B cell (primary cell): ENCODE measurements around the gene LMNTD2. TPM values are rescaled to one million over a fixed set of nuclear protein-coding genes. Genes with fewer than 3 reads are reported as not detected.

Experiments used
- ATAC-seq: fragments of 200-7000 bp; cut with Tn5 transposase; one replicate; pipeline ENCODE4 v1.10.0; 2021; ENCODE audit warnings: low read depth, mild to moderate bottlenecking, moderate number of reproducible peaks, moderate library complexity
- CTCF ChIA-PET: fragments of 350-600 bp; sonication (Branson Sonifier 250); formaldehyde crosslinking; loops from one replicate; lab custom pipeline; 2021; ENCODE audit warnings: antibody characterized with exemption, inconsistent platforms; lab: Charles Lee
- POLR2A ChIA-PET: fragments of 350-600 bp; sonication (Branson Sonifier 250); formaldehyde crosslinking; loops from one replicate; lab custom pipeline; 2021; ENCODE audit warnings: antibody characterized with exemption; lab: Charles Lee
- DNase-seq: peaks from one replicate; pipeline ENCODE4 v3.0.0; 2013
- H2AFZ ChIP-seq: 2 replicates; pipeline ENCODE4 v1.6.1; 2012; ENCODE audit warnings: mild to moderate bottlenecking, low read depth, low read length; ENCODE audit not compliant: insufficient read depth, poor library complexity, severe bottlenecking
- H3K27ac ChIP-seq, 2 donors: 1 replicate in 1 of 2; 2 replicates in 1 of 2; pipeline ENCODE4 v1.5.1; 2012 to 2013; ENCODE audit warnings: low read length in 2 of 2, mild to moderate bottlenecking in 2 of 2, moderate library complexity in 1 of 2
- H3K27me3 ChIP-seq, 4 experiments: fragments of 200-600 bp in 1 of 4; sonication (generic) in 1 of 4; replicated peaks in 1 of 4; 1 replicate in 2 of 4; 2 replicates in 2 of 4; pipeline versions ENCODE4 v1.6.1 to v1.7.0; 2013 to 2016; ENCODE audit warnings: low read length in 3 of 4, mild to moderate bottlenecking in 2 of 4, mixed read lengths in 1 of 4, moderate library complexity in 1 of 4; ENCODE audit not compliant: insufficient read depth in 4 of 4, control insufficient read depth in 3 of 4; ENCODE audit errors: control extremely low read depth in 1 of 4
- H3K36me3 ChIP-seq, 2 experiments: replicated peaks in 1 of 2; 1 replicate in 1 of 2; 2 replicates in 1 of 2; pipeline versions ENCODE4 v1.6.1 to v1.7.1; 2013; ENCODE audit warnings: low read length in 1 of 2; ENCODE audit not compliant: insufficient read depth in 2 of 2, control insufficient read depth in 1 of 2; ENCODE audit errors: control extremely low read depth in 1 of 2, extremely low read depth in 1 of 2
- H3K4me1 ChIP-seq, 2 donors: fragments of 200-600 bp in 1 of 2; sonication (generic) in 1 of 2; 1 replicate in 1 of 2; 2 replicates in 1 of 2; pipeline versions ENCODE4 v1.5.1 to v1.6.1; 2013 to 2017; ENCODE audit warnings: low read length in 2 of 2; ENCODE audit not compliant: control insufficient read depth in 2 of 2, insufficient read depth in 2 of 2
- H3K4me2 ChIP-seq: replicated peaks from 2 replicates; pipeline ENCODE3; 2012; ENCODE audit warnings: mild to moderate bottlenecking, low read depth, low read length; ENCODE audit not compliant: poor library complexity, severe bottlenecking
- H3K4me3 ChIP-seq, 5 experiments: fragments of 200-600 bp in 1 of 5; sonication (generic) in 1 of 5; 1 replicate in 3 of 5; 2 replicates in 2 of 5; pipeline versions ENCODE4 v1.5.1 to v1.7.0; 2011 to 2016; ENCODE audit warnings: low read length in 4 of 5, mild to moderate bottlenecking in 4 of 5, low read depth in 2 of 5, control low read depth in 1 of 5, moderate library complexity in 1 of 5; ENCODE audit not compliant: insufficient read depth in 1 of 5; ENCODE audit errors: control extremely low read depth in 1 of 5, extremely low read depth in 1 of 5
- H3K79me2 ChIP-seq: fragments of 200-600 bp; sonication (generic); one replicate; pipeline ENCODE4 v1.6.0; 2016; ENCODE audit warnings: low read length; ENCODE audit not compliant: control insufficient read depth, insufficient read depth
- H3K9ac ChIP-seq: fragments of 200-600 bp; sonication (generic); 2 replicates; pipeline ENCODE4 v1.6.1; 2017; ENCODE audit warnings: mild to moderate bottlenecking, low read length, moderate library complexity
- H3K9me3 ChIP-seq, 3 donors: one replicate each; pipeline versions ENCODE4 v1.6.1 to v1.7.1; 2013; ENCODE audit warnings: low read length in 2 of 3; ENCODE audit not compliant: control insufficient read depth in 2 of 3, insufficient read depth in 1 of 3; ENCODE audit errors: control extremely low read depth in 1 of 3
- H4K20me1 ChIP-seq: 2 replicates; pipeline ENCODE4 v1.6.0; 2012; ENCODE audit warnings: mild to moderate bottlenecking, low read length; ENCODE audit not compliant: insufficient read depth, control insufficient read depth, poor library complexity, severe bottlenecking
- H3K27ac Mint-ChIP-seq: one replicate; pipeline ENCODE4 v1.8.0; 2021; ENCODE audit warnings: mixed read lengths
- H3K27me3 Mint-ChIP-seq: one replicate; pipeline ENCODE4 v1.8.0; 2021; ENCODE audit warnings: mixed read lengths
- H3K4me1 Mint-ChIP-seq: one replicate; pipeline ENCODE4 v1.8.0; 2021; ENCODE audit warnings: mixed read lengths
- H3K4me3 Mint-ChIP-seq: one replicate; pipeline ENCODE4 v1.8.0; 2021; ENCODE audit warnings: mixed read lengths
- H3K9me3 Mint-ChIP-seq: one replicate; pipeline ENCODE4 v1.8.0; 2022; ENCODE audit warnings: mixed read lengths; ENCODE audit not compliant: insufficient read depth
- EZH2 ChIP-seq: IDR thresholded peaks from 2 replicates; pipeline ENCODE4 v1.6.1; 2012; ENCODE audit warnings: borderline replicate concordance, low read depth, mild to moderate bottlenecking, moderate library complexity, low read length; ENCODE audit not compliant: insufficient read depth, poor library complexity, severe bottlenecking
- WGBS: methylation state at CpG from one replicate; pipeline ENCODE4 v1.1.5; 2013; ENCODE audit warnings: missing lambda C conversion rate; ENCODE audit not compliant: insufficient coverage; 5-methylcytosine and 5-hydroxymethylcytosine counted together
- intact Hi-C: fragments of 100-400 bp; cut with micrococcal nuclease; formaldehyde crosslinking; loops from one replicate; pipeline ENCODE4 v1.10.0; 2022
- polyA plus RNA-seq: library from polyadenylated mRNA; depleted of rRNA; stranded (reverse); fragments of >200 nt; gene quantifications from 2 replicates; pipeline ENCODE4 v1.2.3, GENCODE V29; 2012
- total RNA-seq, 2 donors: library from RNA; stranded (reverse); fragments of 120-200 nt in 1 of 2; gene quantifications; 1 replicate in 1 of 2; 2 replicates in 1 of 2; pipeline versions ENCODE4 v1.2.3 to v1.2.4, GENCODE V29; 2013 to 2022
- TF ChIP-seq, protein P1 (sequence below): fragments of 200-600 bp; IDR thresholded peaks from one replicate; pipeline ENCODE4 v1.8.0; 2022; ENCODE audit warnings: antibody characterized with exemption, mild to moderate bottlenecking

Gene LMNTD2
- total and polyA plus RNA-seq, 2 donors (not counting 1 experiment from before 2014, with no cell fraction given): 21.4 to 29.6 TPM

DNA sequence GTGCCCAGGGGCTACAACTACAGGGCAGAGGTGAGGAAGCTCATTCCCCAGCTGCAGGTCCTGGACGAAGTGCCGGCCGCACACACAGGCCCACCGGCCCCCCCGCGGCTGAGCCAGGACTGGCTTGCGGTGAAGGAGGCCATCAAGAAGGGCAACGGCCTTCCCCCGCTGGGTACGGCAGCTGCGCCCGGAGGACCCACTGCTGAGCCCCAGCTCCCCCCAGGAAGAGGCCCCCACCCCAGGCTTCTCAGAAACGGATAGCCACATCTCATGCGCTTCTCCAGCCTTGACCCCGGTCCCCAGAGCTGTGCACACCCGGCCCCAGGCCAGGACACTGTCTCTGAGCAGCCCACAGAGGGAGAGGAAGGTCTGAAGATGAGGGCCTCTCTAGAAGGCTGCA, 9.4 kb downstream of the LMNTD2 start:
- ATAC-seq (no peak), DNase-seq (no peak)
- H3K27ac Mint-ChIP-seq: no peak overlapping the region
- intact Hi-C loops: no loop called here
- no peak overlapping the region for H3K4me3 Mint-ChIP-seq
- ChIA-PET CTCF (interaction anchor here (0.5 to 1.0 kb wide), 2 partner anchors 172 to 346 kb away, joined by 3 to 6 read pairs; no protein-coding TSS in a partner anchor), POLR2A (interaction anchor here (0.6 kb wide), 1 partner anchor 12 kb away, joined by 7 read pairs; no protein-coding TSS in a partner anchor)
- no peak for TF ChIP-seq EZH2
- TF ChIP-seq, protein P1, sequence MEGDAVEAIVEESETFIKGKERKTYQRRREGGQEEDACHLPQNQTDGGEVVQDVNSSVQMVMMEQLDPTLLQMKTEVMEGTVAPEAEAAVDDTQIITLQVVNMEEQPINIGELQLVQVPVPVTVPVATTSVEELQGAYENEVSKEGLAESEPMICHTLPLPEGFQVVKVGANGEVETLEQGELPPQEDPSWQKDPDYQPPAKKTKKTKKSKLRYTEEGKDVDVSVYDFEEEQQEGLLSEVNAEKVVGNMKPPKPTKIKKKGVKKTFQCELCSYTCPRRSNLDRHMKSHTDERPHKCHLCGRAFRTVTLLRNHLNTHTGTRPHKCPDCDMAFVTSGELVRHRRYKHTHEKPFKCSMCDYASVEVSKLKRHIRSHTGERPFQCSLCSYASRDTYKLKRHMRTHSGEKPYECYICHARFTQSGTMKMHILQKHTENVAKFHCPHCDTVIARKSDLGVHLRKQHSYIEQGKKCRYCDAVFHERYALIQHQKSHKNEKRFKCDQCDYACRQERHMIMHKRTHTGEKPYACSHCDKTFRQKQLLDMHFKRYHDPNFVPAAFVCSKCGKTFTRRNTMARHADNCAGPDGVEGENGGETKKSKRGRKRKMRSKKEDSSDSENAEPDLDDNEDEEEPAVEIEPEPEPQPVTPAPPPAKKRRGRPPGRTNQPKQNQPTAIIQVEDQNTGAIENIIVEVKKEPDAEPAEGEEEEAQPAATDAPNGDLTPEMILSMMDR: no peak
- Histone ChIP-seq H3K4me2 (no peak overlapping the region), H2AFZ (no peak overlapping the region), H3K27me3 (peaks cover 0 to 5% (median 2%) of the 10 kb centered on the region in 4 experiments), H3K4me1 (peaks cover 8 to 18% of the 10 kb centered on the region in 2 donors), H4K20me1 (peaks cover 11% of the 10 kb centered on the region), H3K9ac (no peak overlapping the region), H3K27ac (no peak overlapping the region), H3K9me3 (no peaks in the 10 kb centered on the region), H3K4me3 (no peak overlapping the region), H3K36me3 (peaks cover 0 to 7% of the 10 kb centered on the region in 2 experiments), H3K79me2 (no peaks in the 10 kb centered on the region)
- 91% methylated on average over 14 of the region's 16 CpGs for WGBS
- H3K9me3 Mint-ChIP-seq: no peaks in the 10 kb centered on the region
- H3K4me1 Mint-ChIP-seq: peaks cover 10% of the 10 kb centered on the region
- no peaks in the 10 kb centered on the region for H3K27me3 Mint-ChIP-seq

DNA sequence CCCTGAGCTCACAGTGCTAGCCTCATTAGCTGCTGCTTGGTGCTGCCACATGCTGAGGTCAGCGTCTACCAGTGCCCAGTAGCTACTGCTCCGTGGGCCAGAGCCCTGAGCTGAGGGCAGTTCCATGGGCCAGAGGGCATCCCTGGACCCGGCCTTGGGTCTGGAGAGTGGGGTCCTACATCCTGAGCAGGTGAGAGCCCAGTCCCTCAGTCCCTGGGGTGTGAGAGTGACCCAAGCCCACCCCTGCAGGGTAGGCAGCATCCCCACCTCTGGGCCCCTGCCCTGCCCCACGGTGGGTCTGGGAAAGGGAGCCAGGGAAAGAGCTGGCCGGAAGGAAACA, 9.8 kb downstream of the LMNTD2 start:
- Histone ChIP-seq H3K9ac (no peak overlapping the region), H4K20me1 (peaks cover 11% of the 10 kb centered on the region), H2AFZ (no peak overlapping the region), H3K27ac (no peak overlapping the region), H3K4me1 (peaks cover 8 to 16% of the 10 kb centered on the region in 2 donors), H3K4me3 (no peak overlapping the region), H3K36me3 (peaks cover 0 to 7% of the 10 kb centered on the region in 2 experiments), H3K79me2 (no peaks in the 10 kb centered on the region), H3K4me2 (no peak overlapping the region), H3K9me3 (no peaks in the 10 kb centered on the region), H3K27me3 (peaks cover 0 to 4% (median 2%) of the 10 kb centered on the region in 4 experiments)
- no peak for ATAC-seq
- peaks cover 10% of the 10 kb centered on the region for H3K4me1 Mint-ChIP-seq
- no peaks in the 10 kb centered on the region for H3K9me3 Mint-ChIP-seq
- ChIA-PET CTCF (interaction anchor here (0.5 to 1.0 kb wide), 2 partner anchors 173 to 346 kb away, joined by 3 to 6 read pairs; no protein-coding TSS in a partner anchor), POLR2A (interaction anchor here (0.7 kb wide), 1 partner anchor 183 kb away, joined by 3 read pairs; no protein-coding TSS in a partner anchor)
- H3K27me3 Mint-ChIP-seq: no peaks in the 10 kb centered on the region
- H3K27ac Mint-ChIP-seq: no peak overlapping the region
- DNase-seq: no peak
- TF ChIP-seq, protein P1: no peak
- TF ChIP-seq EZH2: no peak
- intact Hi-C loops: no loop called here
- WGBS: 87% methylated on average over 3 of the region's 5 CpGs
- no peak overlapping the region for H3K4me3 Mint-ChIP-seq
